NCI-H2171 treated with DMSO at 0.1 percent for 48 hours (cell line): Measurements from ENCODE around the gene WNT3.
"Not testable (repeated sequence)": the region's sequence is repeated elsewhere in the genome, so short reads cannot be mapped to it uniquely, and the experiment has no call there.

ENCODE experiments used
- DNase-seq: peaks from one replicate; lab custom pipeline; 2025; lab: John Stamatoyannopoulos, UW

Gene WNT3

DNA sequence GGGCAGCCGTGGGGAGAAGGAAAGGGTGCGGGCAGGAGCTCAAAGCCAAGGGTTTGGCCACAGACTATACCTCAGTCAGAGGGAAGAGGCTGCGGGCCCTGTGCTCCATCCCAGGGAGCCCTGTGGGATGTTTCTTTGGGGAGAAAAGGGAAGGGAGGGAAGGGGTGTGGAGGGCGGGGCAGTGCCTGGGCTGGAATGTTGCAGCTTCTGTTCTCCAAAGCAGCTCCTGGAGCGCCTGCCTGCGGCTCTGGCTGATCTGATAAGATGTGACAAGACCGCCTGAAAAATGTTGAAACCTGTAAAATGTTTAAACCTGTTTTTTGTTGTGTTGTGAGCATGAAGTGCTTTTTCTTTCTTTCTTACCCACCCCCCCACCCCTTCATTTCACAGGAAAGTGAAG, 32.8 kb downstream of the WNT3 start:
- no peak for DNase-seq

- DNase-seq, result no peak
Observed at GRCh38 chr17:46783031-46783593, 35.4 kb downstream of the WNT3 start.

GRCh38 chr17:46782250-46782953, 36.1 kb downstream of the WNT3 start:
- DNase-seq, result no peak

DNA sequence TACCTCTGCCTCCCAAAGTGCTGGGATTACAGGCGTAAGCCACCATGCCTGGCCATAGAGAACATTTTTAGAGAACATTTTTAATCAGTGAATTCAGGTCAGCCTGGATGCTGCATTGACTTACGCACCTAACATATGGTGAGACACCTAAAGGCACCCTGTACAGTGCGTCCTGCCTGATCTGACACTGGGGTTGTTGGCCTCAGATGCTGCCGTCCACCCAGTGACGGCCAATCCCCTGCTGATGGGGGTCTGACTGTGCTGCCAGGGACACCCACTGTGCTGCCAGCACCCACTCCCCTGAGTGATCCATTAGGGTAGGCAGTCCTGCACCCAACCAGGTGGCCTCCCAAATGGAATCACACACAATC, 38.5 kb downstream of the WNT3 start:
- DNase-seq, result no peak

GRCh38 chr17:46777943-46778915, 40.3 kb downstream of the WNT3 start:
- no peak for DNase-seq

DNA sequence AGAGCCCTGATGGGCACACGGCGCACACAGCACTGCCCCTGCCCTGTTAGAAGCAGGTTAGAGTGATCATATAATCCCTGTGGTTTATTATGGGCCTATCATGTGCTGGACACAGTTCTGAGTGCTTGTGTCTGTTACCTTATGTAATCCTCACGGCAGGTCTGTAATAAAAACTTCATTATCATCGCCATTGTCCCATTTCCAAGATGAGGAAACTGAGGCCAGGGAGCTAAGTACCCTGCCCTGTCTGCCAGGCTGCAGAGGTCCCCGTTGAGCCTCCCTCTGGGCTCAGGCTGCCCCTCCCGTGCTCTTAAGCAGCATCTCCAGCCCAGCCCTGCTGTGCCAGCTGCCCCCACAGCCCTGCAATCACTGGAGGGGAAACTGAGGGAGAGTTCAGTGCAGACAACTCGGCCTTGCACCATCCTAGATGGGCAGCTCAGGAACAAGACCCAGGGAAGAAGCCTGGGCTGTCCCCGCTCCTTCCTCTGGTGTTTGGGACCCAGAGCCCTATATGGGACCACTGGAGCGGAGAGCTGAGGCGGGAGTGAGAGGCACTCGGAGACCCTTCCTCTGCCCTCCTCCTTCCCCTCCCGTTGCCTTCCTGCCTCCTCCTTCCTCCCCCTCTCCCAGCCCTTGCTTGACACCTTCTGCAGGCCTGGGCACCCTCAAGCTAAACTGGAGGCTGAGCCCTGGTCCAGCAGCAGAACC, 42.0 kb downstream of the WNT3 start:
- no peak for DNase-seq

DNA sequence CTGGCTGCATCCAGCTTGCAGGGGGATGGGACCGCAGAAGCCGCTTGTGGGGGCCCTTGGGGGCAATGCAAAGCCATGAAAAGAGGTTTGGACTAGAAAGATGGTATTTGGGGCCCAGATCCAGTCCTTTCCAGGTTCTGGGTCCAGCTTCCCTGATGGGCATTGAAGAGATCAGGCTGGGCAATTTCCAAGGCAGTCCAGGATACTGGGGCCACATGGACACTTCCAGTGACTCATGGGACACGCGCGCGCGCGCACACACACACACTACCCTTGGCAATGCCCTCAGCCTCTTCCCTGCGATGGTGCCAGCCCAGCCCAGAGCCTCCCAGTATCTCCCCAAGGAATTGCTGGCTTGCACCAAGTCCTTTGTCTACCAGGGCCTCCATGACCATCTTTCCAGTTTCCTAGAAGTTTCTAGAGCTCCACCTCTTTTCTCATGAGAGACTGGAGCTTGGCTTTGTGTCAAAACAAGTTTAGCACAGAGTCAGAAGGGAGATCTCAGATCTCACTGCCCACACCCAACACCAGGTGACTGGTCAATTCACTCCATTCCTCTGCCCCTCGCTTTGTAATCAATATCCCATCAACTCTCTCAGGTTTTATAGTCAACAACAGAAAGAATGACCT, 44.3 kb downstream of the WNT3 start:
- no peak for DNase-seq

DNA sequence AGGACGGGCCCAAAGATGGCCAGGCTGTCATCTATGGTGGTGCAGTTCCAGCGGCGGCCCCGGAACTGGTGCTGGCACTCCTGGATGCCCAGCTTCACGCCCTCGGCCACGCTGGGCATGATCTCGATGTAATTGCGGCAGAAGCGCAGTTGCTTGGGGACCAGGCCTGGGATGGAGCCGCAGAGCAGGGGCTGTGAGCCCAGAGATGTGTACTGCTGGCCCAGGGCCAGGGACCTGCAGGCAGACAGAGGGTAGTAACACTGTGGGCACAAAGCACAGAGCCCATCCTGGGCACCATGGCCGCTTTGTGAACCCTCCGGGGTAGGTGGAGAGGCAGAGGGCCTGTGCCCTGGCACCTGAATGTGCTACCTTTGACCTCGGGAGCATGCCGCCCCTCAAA, 44.8 kb downstream of the WNT3 start:
- DNase-seq, result no peak

GRCh38 chr17:46773221-46773605, 45.3 kb downstream of the WNT3 start:
- DNase-seq, result no peak

- no peak for DNase-seq
Observed at GRCh38 chr17:46772475-46773220, 45.8 kb downstream of the WNT3 start.

DNA sequence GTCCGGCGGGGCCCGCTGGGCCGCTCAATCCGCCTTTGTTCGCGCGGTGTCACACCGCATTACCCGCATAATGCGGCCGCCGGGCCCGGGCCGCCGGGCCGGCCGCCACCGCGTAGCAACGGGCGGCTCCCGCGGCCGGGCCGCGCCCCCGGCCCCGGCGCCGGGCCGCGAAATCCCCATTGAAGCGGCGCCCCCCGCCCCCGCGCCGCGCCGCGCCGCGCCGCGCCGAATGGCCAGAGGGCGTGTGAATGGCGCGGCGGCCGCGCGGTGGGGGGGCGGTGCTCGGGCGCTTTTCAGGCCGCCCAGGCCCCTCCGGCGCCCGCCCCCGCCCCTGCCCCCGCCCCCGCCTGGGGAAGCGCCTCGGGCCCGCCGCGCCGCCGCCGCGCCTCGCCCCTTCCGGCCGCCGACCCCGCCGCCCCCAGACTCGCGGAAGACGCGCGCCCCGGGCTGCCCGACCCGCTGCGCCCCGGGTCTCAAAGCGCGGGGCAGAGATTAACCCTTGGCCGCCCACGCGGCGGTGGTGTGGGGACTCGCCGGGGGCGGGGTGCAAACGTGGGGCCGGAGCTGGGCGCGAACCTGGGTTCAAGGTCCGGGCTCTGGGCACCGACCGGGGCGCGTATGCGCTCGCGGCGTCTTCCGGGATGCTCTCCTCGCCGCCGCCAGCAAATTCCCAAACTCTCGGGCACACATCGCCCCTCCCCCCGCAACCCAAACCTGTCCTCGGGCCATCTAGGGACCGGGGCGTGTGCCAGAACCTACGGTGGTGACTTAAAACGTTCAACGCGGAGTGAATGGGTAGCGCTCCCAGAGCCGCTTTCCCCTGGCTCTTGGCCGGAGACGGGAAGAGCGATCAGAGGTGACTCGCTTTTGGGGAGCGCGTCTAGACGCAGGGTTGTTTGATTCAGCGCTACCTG, 46.7 kb downstream of the WNT3 start:
- peak; percentile 46 for DNase-seq

- DNase-seq, result peak; percentile 38
Observed at GRCh38 chr17:46770818-46771560, 47.5 kb downstream of the WNT3 start.

GRCh38 chr17:46770439-46770817, 48.1 kb downstream of the WNT3 start:
- no peak for DNase-seq

GRCh38 chr17:46769531-46770438, 48.7 kb downstream of the WNT3 start:
- no peak for DNase-seq

GRCh38 chr17:46768896-46769295, 49.6 kb downstream of the WNT3 start:
- not testable (repeated sequence) for DNase-seq

DNA sequence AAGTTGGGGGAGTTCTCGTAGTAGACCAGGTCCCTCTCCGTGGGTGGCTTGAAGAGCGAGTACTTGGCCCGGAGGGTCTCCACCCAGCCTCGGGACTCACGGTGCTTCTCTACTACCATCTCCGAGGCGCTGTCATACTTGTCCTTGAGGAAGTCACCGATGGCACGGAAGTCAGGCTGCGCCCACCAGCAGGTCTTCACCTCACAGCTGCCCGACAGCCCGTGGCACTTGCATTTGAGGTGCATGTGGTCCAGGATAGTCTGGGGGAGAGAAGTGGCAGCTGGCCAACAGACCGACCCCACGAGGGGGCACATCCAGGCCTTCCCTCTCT, 50.0 kb downstream of the WNT3 start:
- DNase-seq, result no peak

- DNase-seq, result no peak
Observed at GRCh38 chr17:46766493-46767491, 51.7 kb downstream of the WNT3 start.
